ENCODE results near the gene C9orf78.

DNA sequence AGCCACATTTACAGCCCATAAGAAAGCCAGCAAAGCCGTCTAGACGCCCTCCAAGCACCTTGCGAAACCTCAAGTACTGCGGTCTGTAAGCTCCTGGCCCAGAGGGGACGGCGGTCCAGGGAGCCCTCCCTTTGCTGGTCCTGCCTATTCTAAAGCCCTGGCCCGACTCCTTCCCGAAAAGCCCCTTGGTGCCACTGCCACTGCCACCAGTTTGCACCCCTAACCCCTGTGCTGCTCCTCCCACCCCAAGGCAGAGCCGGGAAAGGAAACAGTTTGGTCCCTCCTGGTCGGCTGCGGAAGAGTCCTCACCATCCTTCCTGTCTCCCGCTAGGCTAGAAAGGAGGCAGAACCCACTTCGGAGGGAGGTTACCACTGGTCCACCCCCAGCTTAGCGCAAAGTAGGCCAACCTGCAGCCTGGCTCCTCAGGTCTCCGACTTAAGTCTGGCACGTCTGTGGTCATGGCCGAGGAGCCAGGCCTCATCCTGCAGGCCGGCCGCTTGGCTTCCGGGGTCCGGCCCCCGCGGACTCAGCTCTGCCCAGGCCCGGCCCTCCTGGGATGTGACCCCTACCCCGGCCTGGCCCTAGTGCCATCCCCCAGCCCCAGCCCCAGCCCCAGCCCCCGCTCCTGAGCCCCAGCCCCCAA, 12.1 kb downstream of the C9orf78 start:
- TF ChIP-seq CTCF (IDR thresholded peaks at IDR 0.05) = no peak
- TF ChIP-seq POLR2A (IDR thresholded peaks at IDR 0.05) = no peak

All from Peyer's patch (tissue), 4 donors.